Measurements from ENCODE around the gene ACSL4.

DNA sequence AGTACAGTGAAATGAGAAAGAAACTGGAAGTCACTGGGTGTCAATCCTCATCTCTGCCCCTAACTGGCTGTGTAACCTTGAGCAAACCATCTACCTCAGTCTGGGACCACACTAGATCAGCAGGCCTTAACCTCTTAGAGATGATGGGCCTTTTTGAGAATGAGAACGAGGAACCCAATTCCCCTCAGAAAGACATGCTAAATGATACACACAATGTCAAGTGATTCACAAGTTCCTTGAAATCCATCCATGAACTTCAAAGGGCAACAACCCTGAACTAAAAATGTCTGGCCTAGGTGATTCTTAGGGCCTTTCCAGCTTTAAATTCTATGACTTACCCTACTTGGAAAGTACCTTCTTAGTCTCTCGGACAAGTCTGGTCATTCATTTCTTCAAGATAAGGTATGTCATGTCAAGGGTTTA lies 47.4 kb downstream of the ACSL4 start:
- TF ChIP-seq, protein P1, sequence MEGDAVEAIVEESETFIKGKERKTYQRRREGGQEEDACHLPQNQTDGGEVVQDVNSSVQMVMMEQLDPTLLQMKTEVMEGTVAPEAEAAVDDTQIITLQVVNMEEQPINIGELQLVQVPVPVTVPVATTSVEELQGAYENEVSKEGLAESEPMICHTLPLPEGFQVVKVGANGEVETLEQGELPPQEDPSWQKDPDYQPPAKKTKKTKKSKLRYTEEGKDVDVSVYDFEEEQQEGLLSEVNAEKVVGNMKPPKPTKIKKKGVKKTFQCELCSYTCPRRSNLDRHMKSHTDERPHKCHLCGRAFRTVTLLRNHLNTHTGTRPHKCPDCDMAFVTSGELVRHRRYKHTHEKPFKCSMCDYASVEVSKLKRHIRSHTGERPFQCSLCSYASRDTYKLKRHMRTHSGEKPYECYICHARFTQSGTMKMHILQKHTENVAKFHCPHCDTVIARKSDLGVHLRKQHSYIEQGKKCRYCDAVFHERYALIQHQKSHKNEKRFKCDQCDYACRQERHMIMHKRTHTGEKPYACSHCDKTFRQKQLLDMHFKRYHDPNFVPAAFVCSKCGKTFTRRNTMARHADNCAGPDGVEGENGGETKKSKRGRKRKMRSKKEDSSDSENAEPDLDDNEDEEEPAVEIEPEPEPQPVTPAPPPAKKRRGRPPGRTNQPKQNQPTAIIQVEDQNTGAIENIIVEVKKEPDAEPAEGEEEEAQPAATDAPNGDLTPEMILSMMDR (IDR thresholded peaks at IDR 0.05) = no peak
- no peak for TF ChIP-seq POLR2A (IDR thresholded peaks at IDR 0.05)
